Breast epithelium (tissue), 3 donors: ENCODE measurements around the gene EPS8.

ENCODE experiments used
- CTCF ChIP-seq, 3 donors: fragments of 450-650 bp; IDR thresholded peaks; one replicate each; pipeline ENCODE4 v1.5.1; 2016 to 2017; ENCODE audit warnings: antibody characterized with exemption in 3 of 3, mild to moderate bottlenecking in 3 of 3, moderate library complexity in 3 of 3
- POLR2A ChIP-seq: fragments of 450-650 bp; IDR thresholded peaks from one replicate; pipeline ENCODE4 v1.6.1; 2016; ENCODE audit warnings: antibody characterized with exemption, mild to moderate bottlenecking, moderate library complexity
- POLR2AphosphoS5 ChIP-seq, 3 donors: sonication (generic); formaldehyde crosslinking; IDR thresholded peaks; one replicate each; pipeline ENCODE4 v1.6.1; 2017; ENCODE audit warnings: antibody characterized with exemption in 3 of 3

- TF ChIP-seq CTCF (IDR thresholded peaks at IDR 0.05) (no peak), POLR2AphosphoS5 (IDR thresholded peaks at IDR 0.05) (no peak), POLR2A (no peak)
These were observed 56.7 kb downstream of the EPS8 start for GRCh38 chr12:15732341-15733061.
